Fibroblast of skin of abdomen (primary cell): ENCODE measurements around the gene AGAP1.

Source experiments
- DNase-seq: peaks from one replicate; pipeline ENCODE4 v3.0.0-alpha.2; 2013

AGAP1 gene

DNA sequence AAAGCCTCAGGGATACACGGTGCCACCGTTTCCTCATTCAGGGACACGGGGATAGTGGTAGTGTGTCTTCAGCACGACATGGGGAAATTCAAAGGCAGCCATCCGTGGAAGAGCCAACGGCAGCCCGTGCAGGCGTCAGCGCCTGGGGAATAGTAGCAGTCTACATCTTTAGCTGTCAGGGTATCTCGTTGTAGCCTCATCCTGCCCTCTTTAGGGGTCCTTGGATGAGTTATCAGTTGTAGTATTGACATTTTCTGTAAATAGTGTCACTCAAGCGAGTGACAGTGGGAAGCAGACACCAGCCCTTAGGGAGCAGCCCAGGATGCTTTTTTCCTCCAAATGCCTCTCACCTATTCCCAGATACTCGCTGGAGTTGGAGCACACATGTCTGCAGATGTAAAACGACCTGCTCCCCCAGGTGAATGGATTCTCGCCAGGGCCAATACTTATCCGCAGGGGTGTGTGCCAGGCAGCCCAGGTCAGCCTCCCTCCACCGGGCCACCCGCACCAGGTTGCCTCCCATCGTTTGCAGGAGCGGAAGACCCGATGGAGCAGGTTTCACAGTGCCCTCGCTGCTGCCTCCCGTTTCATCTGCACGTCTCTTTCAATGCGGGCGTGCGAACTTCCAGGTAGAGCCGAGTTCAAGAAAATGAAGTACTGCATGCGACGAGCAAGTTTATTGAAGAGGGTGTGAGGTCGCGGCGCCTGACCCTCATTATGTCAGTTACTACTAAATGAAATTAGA, 41.0 kb downstream of the AGAP1 start:
- DNase-seq, result no peak

DNA sequence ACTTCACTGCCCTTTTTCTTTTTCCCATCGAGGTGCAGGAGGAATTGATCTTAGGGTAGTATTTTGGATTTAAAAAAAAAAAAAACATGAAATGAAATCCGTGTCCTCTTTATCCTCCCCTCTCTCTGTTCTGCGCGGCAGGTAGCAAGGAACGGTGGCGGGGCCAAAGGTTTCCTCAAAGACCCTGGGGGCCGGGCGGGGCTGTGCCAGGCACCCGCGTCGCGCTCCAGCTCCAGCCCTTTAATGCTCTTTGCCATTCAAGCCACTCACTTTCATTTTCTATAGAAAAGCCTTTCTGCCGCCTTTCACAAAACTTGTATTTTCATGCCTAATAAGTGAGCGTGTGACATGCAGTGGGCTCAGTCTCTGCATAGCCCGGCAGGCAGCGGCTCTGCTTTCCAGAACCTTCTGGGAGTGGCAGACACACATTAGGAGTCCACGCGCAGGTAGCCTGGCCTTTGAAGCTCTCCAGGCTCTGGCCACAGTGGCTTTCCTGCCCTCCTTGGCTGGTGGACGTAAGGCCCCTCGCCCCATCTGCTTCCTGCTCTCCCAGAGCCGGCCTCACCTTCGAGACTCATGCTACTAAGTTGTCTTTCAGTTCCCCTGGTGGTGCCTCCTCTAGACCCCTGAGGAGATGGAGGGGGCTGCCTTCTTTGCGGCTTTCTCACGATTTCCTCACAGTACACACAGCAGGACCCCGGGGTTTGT, 41.7 kb downstream of the AGAP1 start:
- no peak for DNase-seq

GRCh38 chr2:235536711-235537110, 42.9 kb downstream of the AGAP1 start:
- DNase-seq, result no peak

DNA sequence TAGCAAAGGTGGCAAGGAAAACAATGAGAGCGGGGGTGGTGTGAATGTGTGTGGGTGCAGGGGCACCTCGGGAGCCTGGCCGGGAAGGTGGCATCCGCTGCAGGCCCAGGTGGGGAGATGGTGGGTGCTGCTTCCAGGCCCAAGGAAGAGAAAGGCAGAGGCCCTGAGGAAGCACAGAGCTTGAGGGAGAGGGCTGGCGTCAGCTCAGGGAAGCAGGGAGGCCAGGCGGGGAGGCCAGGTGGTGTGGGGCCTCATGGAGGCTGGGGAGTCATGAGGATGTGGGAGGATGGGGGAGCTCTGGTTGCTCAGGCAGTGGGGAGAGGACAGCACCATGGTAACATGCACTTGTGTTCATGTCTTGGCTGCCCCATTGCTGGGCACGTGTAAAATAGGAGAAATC, 43.3 kb downstream of the AGAP1 start:
- no peak for DNase-seq

- DNase-seq, result no peak
Measured at GRCh38 chr2:235537587-235537986, 43.7 kb downstream of the AGAP1 start.

DNA sequence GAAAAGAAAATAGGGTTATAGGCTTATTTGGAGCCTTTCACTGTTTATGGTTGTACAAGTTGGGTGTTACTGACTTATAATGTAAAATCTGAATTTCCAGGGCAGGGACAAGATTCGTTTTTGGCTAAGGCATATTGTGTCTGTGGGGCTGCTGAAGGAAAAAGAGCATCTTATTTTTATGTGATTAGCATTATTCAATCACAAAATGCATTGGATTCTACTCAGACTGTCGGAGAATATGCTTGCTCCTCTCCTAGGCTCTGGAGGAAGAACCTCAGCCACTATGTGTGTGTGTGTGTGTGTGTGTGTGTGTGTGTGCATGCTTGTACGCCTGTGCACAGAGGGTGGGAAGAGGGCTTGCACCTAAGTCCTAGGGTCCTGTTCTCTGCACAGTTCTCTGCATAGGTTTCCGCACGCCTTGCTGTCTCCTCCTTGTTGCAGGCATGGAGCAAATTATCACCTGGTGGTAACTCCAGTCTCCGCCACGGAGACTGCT, 44.3 kb downstream of the AGAP1 start:
- DNase-seq, result no peak

- no peak for DNase-seq
Measured at GRCh38 chr2:235538981-235539380, 45.1 kb downstream of the AGAP1 start.

DNA sequence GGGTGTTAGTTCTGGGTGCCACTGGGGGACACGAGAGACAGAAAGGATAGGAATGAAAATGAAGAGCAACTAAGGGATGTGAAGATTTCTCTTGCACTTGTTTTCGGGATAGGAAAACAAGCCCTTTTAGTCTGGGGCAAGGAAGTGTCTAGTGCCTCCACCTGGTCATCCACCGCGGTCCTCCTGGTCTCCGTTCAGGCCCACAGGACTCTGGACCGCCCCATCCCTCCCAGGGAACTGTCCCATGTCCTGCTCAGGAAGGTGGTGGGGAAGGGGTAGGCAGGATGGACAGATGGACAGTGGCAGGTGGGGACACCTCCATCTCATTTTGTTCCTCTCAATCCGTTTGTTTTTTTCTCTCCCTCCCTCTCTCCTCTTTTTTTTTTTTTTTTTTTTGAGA, 45.9 kb downstream of the AGAP1 start:
- no peak for DNase-seq

DNA sequence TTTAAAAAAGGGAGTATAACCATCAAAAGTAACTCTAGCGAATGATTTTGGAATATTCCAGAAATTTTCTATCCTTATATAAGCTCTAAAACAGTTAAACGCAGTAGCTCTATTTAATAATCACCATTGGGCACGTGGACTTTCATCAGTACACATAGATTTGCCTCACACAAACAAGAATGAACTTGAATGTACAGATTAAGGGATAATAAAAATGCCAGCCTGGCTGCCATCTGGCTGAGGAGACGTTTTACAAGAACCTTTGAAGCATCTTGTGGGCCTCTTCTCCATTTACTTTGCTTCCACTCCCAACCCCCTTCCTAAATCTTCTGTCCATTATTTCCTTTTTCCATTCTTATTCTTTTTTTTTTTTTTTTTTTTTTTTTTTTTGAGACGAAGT, 47.2 kb downstream of the AGAP1 start:
- DNase-seq, result no peak

DNA sequence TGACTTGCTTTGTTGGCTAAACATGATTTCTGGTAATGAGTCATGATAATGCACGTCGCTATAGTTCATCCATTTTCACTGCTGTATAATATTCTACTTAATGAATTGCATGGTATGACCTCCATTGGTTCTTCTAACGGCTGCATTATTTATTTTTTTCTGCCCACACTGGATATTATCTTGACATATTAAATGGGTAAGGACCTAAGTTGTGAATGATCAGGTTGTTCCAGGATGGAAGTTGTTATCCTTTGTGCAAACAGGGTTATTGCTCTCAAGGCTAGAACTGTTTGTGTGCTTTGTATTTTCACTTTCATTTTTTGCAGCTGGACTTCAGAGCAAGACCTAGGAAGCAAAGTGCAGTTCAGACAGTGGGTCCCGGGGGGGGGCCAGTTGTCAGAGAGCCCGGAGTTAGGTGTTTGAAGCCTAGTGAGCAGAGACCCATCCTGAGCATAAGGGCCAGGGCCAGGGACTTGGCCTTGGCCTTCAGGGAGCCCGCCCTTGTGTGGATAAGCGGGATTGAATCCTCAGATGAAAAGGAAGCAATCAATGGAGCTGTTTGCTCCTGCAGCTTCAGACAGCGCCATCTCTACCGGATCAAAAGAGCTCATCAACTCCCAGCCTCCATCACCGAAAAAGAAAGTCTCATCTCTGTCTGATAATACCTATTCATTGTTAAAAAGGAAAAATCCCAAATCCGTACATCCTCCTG, 48.2 kb downstream of the AGAP1 start:
- DNase-seq, result no peak

- DNase-seq, result no peak
Measured at GRCh38 chr2:235542733-235543127, 48.9 kb downstream of the AGAP1 start.

DNA sequence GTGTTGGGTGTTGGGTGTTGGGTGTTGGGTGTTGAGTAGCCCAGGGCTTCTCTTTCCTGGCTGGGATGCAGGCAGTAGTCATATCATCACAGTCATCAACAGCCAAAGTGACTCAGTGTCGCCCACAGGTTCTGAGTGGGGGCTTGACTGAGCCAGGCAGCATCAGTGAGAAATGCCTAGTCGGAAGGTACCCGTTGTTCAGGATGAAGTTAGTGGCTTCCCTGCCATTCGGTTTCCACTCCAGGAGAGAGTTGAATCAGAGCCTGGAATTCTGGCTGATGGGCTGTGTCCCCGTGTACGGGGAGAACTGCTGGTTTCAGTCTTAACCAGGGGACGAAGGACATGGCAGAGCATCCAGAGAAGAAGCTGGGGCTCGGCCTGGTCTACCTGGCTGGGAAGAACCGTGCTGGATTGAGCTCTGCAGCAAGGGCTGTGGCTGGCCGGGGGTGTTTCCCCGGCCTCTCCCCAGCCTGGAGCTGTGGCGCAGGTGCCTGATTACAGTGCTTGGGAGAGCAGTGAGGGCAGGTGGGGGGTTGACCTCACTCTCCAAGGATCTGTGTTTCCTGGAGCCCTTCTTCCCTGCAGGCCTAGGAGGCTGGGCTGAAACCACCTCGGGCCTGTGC, 49.4 kb downstream of the AGAP1 start:
- DNase-seq, result no peak

- DNase-seq, result no peak
Measured at GRCh38 chr2:235543851-235544688, 50.2 kb downstream of the AGAP1 start.

DNA sequence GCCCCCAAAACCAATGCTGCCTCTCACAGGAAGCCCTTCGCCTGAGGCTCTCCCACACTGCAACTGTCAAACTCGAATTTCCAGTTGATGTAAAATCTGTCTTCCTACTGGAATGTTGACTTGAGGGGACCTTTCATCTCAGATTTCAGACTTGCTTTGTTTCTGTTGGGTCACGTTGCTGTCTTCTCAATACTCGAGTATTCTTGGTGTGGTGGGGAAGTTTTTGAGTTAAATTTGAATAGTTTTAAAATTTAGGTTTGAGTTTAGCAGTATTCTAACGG, 50.8 kb downstream of the AGAP1 start:
- no peak for DNase-seq

DNA sequence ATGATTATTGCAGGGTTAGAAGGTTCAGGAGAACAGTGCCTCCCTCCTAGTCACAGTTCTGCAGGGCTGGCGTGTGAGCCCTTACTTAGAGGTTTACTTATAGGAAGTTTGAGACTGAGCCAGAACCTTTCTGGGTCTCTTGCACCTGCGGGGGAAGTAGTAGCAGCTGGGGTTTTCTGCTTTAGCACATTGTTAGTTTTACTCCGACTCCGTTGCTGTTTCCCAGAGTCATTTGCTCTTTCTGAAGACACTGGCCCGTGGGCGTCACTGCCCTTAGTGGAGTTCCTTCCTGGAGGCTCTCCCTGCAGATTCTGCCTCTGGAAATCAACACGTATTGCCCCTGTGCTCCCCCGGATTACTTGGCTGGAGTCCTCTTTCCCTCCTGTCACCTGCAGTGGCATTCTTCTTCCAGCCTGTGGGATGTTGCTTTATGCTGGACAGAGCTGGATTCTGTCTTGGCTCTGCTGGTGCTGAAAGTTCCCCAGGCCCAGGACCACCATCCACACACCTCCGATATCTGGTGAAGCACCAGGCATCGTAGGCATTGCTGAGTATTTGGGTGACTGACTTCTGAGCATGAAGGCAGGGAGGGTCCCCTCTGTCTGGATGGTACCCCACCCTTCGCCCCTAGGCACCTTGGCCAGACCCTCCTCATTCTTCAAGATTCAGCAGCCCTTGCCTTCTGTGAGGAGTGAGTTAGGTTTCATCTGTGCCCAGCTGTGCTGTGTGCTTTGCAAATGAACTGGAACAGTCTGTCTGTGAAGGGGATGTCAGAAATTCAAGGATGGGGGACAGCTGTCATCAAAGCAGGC, 51.7 kb downstream of the AGAP1 start:
- DNase-seq, result no peak

GRCh38 chr2:235546151-235546435, 52.2 kb downstream of the AGAP1 start:
- DNase-seq, result no peak

GRCh38 chr2:235546436-235546835, 52.6 kb downstream of the AGAP1 start:
- DNase-seq, result no peak

DNA sequence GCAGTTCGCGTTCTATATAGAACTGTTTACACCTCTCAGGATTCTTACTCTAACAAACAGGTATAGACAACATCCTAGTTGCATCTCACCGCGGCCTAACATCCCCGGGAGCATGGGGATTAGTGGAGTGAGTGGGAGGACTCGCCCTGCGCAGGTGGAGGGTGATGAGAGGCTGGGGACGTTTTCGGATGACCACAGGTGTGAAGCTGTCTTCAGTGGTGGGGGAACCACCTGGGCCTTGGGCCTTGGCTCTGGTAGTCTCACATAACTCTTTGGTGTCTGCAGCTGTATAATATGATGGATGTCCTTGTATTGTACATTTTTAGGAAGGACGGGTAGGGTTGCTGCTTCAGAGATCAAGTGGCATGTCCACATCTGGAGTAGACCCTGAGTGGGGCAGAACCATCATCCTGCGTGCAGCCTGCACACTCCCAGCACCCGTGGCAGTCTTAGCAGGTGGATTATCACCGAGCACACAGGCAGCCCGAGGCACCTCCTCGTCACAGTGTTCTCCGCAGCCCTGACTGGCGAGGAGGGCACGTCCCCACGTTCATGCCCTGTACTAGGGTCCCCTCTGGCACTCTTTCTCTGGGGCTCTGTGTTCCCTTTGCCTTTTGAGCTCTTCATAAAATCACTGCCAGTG, 56.0 kb downstream of the AGAP1 start:
- no peak for DNase-seq

DNA sequence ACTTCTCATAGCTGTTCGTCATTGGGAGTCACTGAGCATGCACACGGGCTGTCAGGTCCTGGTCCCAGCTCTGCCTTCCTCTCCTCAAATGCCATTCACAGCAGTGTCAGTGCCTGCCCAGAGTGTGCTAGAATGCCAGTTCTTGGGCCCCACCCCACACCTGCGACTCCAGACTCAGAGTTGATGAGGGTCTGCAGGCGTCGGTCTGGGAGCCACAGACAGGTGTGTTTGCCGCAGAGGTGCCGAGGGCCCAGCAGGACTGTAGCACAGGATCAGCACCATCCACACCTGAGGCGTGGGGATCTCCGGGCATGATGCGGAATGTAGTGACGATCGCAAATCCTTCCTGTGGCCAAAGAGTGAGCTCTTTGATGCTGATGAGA, 56.5 kb downstream of the AGAP1 start:
- no peak for DNase-seq

GRCh38 chr2:235550946-235551345, 57.1 kb downstream of the AGAP1 start:
- DNase-seq, result no peak

DNA sequence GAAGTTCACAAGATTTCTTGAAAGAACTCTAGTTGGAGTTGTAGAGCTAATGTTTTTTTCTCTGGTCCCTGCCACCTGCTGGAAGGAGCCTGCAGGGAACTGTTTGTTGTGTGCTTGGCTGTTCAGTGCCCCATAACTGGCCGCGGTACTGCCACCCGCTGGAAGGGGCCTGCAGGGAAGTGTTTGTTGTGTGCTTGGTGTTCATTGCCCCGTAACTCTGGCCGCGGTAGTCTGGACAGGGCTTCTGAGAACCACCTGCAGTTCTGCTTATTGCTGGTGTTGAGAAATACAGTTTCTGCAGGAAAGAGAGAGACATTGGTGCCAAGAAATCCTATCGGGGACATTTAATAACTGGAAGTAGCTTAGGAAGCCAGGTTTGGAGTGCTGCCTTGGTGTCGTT, 58.1 kb downstream of the AGAP1 start:
- peak; percentile 29 for DNase-seq
